Fibroblast of pulmonary artery (primary cell): ENCODE data around the gene MACROH2A1.

Source experiments
- DNase-seq: peaks from one replicate; pipeline ENCODE4 v3.0.0-alpha.2; 2010; ENCODE audit warnings: low read depth
- H3K4me3 ChIP-seq: replicated peaks from 2 replicates; pipeline ENCODE4 v1.5.1; 2011; ENCODE audit warnings: low read depth, mild to moderate bottlenecking, control low read depth, low read length, moderate library complexity
- TF ChIP-seq, protein P1 (sequence below): IDR thresholded peaks from 2 replicates; pipeline ENCODE4 v1.5.1; 2011; ENCODE audit warnings: mild to moderate bottlenecking, control low read depth, low read length, inconsistent platforms; ENCODE audit errors: missing control alignments

Gene MACROH2A1

DNA sequence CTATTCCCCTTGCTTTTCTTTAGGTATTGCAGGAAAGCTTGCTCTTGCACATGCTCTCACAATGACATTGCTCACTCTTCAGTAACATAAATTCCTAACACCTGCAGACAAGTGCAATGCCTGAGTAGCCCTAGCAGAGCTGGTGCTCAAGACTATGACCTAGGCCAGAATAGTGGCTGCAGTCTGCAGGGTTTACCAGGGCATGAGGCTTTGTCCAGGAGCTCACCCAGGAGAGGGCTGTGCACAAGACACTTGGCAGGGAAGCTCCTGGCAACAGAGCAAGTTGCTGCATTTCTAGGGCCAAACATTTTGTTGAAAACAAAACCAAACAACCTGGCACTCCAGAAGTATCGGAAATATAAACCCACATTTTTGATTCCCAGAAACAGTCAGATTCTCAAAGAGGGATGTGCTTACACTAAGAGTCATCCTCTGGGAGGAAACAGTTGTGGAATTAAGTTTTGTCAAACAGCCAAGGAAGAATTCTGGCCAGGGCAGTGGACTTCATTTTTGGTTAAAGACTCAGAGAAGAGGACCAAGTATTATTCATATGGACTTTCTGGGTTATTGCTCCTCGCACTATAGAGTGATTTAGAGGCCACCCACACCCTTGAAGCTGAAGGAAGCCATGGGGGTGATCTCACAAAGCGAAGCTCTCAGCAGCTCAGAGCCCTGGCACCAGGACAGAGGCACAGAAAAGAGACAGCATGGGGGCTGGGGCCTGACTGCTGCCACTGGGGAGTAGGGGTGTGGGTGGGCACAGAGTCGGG lies 44.9 kb downstream of the MACROH2A1 start:
- TF ChIP-seq, protein P1, sequence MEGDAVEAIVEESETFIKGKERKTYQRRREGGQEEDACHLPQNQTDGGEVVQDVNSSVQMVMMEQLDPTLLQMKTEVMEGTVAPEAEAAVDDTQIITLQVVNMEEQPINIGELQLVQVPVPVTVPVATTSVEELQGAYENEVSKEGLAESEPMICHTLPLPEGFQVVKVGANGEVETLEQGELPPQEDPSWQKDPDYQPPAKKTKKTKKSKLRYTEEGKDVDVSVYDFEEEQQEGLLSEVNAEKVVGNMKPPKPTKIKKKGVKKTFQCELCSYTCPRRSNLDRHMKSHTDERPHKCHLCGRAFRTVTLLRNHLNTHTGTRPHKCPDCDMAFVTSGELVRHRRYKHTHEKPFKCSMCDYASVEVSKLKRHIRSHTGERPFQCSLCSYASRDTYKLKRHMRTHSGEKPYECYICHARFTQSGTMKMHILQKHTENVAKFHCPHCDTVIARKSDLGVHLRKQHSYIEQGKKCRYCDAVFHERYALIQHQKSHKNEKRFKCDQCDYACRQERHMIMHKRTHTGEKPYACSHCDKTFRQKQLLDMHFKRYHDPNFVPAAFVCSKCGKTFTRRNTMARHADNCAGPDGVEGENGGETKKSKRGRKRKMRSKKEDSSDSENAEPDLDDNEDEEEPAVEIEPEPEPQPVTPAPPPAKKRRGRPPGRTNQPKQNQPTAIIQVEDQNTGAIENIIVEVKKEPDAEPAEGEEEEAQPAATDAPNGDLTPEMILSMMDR: no peak
- peak; percentile 84 for DNase-seq
- no peak overlapping the region for H3K4me3 ChIP-seq

DNA sequence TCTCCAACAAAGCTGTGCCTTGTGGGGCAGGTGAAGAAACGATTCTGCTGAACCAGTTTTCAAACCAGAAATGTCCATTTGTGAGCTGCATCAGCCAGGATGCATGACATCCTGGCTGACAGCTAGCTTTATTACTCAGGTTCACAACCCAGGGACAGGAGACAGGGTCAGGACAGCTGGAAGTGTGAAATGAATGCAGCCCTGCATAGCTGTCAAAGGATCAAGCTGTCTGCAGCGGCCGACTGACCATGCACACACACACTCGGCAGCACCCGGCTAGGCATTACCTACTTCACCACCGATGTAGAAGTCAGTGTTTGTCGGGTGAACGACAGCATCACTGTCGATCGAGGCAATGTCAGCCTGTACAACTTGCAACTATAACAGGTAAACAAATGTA lies 48.5 kb downstream of the MACROH2A1 start:
- TF ChIP-seq, protein P1: no peak

DNA sequence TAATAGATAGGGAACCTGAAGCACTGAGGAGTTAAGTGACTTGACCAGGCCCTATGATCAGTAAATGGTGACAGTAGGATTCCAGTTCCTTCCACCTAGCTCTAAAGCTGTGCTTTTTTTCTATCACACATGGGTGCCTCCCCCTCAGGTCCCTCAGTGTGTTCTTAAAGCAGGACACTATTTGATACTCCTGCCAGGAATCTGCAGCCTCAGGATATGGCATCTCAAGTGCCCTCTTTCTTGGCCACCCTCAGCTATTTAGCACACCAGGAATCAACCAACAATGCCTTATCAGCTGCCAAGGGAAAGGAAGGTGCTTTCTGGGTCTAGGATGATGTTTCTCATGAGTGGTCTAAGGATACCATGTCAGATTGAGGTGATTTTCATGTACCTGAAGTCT lies 49.1 kb downstream of the MACROH2A1 start:
- TF ChIP-seq, protein P1: no peak
- no peak overlapping the region for H3K4me3 ChIP-seq
- no peak for DNase-seq

More for the DNA sequence above, 48.5 kb downstream of the MACROH2A1 start:
- no peak for DNase-seq
- no peak overlapping the region for H3K4me3 ChIP-seq

DNA sequence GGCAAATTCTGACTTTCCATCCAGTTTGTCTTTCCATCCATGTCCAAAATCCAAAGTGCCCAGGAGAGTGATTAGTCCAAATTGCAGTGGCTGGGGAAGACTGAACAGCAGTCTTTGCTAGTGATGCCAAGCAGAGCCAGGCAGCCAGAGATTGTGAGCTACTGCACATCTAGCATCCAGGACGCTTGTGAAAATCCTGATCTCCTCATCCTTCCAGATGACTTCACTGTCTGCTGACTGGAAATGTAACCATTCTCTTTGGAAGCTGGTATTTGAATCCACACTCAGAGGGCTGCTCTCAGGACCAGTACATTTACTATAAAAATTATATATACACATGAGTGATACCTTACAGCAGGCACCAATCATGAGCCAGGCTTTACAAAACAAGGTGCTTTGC lies 49.6 kb downstream of the MACROH2A1 start:
- TF ChIP-seq, protein P1: no peak
- H3K4me3 ChIP-seq: no peak overlapping the region
- no peak for DNase-seq

DNA sequence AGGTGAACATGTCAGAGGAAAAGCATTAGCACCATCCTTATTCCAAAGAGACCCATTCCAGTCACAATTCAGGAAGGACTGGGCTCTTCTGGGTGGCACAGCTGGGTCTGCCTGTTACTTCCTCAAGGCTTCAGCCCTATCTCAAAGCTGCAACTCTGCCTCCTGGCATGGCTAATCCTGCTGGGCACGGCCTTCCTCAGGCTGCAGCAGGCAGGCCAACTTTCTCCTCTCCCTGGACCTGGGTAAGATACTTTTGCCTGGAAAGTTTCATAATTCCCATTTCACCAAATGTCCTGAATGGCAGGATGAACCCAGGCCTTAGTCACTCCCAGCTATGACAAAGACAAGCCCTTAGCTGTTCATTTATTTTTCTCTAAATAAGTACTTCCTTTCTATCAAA lies 50.1 kb downstream of the MACROH2A1 start:
- no peak overlapping the region for H3K4me3 ChIP-seq
- no peak for DNase-seq
- TF ChIP-seq, protein P1: no peak

DNA sequence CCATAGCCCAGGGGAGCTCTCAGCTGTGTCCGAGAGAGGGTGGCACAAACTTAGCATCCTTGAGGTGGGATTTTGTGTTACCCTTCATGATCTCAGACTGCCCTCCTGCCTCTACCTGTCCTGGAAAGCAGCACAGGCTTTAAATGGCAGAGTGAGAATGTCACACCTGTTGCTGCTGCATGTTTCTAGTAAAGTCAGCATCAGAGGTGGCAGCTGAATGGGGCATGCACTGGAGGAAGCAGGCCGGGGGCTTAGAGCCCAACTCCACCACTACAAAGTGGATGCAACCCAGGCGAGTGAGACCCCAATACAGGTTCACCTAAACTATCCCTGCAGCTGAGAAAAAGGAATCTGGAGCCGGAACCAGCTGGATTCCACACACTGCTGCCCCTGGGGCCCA lies 51.6 kb downstream of the MACROH2A1 start:
- DNase-seq: no peak
- TF ChIP-seq, protein P1: no peak
- H3K4me3 ChIP-seq: no peak overlapping the region

DNA sequence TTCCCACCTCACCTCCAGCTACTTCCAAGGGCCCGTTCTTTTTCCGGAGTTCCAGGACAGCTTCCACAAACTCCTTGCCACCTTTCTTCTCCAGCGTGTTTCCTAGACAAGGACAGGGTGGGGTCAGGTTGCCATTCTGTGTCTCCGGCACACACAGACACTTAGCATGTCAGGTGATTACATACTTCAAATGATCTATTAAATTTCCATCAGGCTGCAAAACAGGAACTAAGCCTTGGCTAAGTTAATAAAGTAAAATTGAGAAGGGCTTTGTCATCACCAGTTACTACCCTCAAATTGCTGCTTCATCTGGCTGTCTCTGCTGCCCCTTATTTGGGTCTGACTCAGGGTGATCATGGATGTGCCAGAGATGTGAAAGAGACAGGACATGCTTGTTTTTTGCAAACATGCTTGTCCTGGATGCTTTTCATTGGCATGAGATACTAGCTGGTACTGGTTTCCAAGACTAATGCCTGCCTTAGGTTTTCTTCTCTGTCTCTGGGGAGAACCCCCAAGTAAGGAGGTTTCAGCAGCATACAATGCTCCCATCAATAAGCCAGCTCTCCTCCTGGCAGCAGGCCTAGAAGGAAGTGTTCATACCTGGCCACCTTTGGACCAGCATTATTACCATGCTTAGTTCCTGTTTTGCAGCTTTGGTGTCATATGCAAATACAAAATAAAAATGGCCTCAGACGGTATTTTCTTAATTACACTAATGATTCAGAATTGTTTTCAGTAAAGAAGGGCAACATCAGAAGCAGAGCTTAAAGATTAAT lies 52.9 kb downstream of the MACROH2A1 start:
- TF ChIP-seq, protein P1: no peak

More for the DNA sequence above, 52.9 kb downstream of the MACROH2A1 start:
- no peak overlapping the region for H3K4me3 ChIP-seq
- no peak for DNase-seq
